Thoracic aorta (tissue), 2 donors: ENCODE results near the gene GABRB2. TPM values are rescaled to one million over a fixed set of nuclear protein-coding genes. Genes with fewer than 3 reads are reported as not detected.

Experiments used
- ATAC-seq: fragments of 150-250 bp; one replicate; pipeline ENCODE4 v1.8.0; 2017; ENCODE audit warnings: low read depth; ENCODE audit not compliant: insufficient number of reproducible peaks, low FRiP score
- DNase-seq: peaks from one replicate; pipeline ENCODE4 v3.0.0-alpha.2; 2020; ENCODE audit warnings: low spot score
- H3K27ac ChIP-seq, 2 donors: fragments of 200-600 bp; sonication (generic); 1 replicate in 1 of 2; 2 replicates in 1 of 2; pipeline ENCODE4 v1.5.1; 2016; ENCODE audit warnings: mild to moderate bottlenecking in 2 of 2, moderate library complexity in 2 of 2
- H3K27me3 ChIP-seq: fragments of 200-600 bp; sonication (generic); replicated peaks from 2 replicates; pipeline ENCODE4 v1.6.0; 2016; ENCODE audit warnings: mild to moderate bottlenecking; ENCODE audit not compliant: insufficient read depth
- H3K36me3 ChIP-seq: fragments of 200-600 bp; sonication (generic); one replicate; pipeline ENCODE4 v1.5.1; 2016
- H3K4me1 ChIP-seq, 2 donors: fragments of 200-600 bp; sonication (generic); 1 replicate in 1 of 2; 2 replicates in 1 of 2; pipeline versions ENCODE4 v1.5.1 to v1.6.0; 2016; ENCODE audit warnings: low read depth in 2 of 2, mild to moderate bottlenecking in 1 of 2; ENCODE audit not compliant: control insufficient read depth in 1 of 2
- H3K4me3 ChIP-seq: fragments of 200-600 bp; sonication (generic); 2 replicates; pipeline ENCODE4 v1.5.1; 2016; ENCODE audit warnings: mild to moderate bottlenecking
- H3K9me3 ChIP-seq: fragments of 200-600 bp; sonication (generic); 2 replicates; pipeline ENCODE4 v1.5.1; 2016
- total RNA-seq, 2 donors: library from RNA; depleted of rRNA; stranded (reverse); fragments of >200 nt; gene quantifications; one replicate each; pipeline versions ENCODE4 v1.1.0 to v1.2.3, GENCODE V29; 2016
- TF ChIP-seq, protein P1 (sequence below): fragments of 200-600 bp; sonication (generic); IDR thresholded peaks from one replicate; pipeline ENCODE4 v1.5.1; 2019; ENCODE audit warnings: antibody characterized with exemption

Gene GABRB2
- total RNA-seq, 2 donors from 2014 or later, result 0.27 to 0.78 TPM

DNA sequence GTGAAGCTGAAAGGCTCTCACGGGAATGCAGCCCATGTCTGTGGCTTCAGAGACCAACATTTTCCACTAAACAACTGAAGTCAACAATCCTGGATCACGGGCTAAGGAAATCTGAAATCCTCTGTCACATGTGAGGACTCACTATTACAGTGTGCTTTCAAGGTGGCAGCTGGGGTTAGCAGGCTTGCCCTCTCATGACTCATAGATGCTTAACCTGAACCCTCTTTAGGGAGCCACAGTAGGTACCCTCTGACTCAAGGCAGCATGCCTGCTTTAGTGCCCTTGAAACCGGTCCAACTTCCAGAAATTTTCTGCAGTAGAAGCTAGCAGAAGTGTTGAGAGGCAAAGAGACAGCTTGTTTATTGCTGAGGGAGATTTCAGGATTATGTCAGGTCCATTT lies 232.5 kb downstream of the GABRB2 start:
- ATAC-seq, result no peak
- no peak for DNase-seq
- Histone ChIP-seq H3K36me3 (no peaks in the 10 kb centered on the region), H3K4me1 (no peaks in the 10 kb centered on the region), H3K27me3 (no peaks in the 10 kb centered on the region), H3K27ac (no peak overlapping the region), H3K4me3 (no peak overlapping the region), H3K9me3 (no peaks in the 10 kb centered on the region)
- TF ChIP-seq, protein P1, sequence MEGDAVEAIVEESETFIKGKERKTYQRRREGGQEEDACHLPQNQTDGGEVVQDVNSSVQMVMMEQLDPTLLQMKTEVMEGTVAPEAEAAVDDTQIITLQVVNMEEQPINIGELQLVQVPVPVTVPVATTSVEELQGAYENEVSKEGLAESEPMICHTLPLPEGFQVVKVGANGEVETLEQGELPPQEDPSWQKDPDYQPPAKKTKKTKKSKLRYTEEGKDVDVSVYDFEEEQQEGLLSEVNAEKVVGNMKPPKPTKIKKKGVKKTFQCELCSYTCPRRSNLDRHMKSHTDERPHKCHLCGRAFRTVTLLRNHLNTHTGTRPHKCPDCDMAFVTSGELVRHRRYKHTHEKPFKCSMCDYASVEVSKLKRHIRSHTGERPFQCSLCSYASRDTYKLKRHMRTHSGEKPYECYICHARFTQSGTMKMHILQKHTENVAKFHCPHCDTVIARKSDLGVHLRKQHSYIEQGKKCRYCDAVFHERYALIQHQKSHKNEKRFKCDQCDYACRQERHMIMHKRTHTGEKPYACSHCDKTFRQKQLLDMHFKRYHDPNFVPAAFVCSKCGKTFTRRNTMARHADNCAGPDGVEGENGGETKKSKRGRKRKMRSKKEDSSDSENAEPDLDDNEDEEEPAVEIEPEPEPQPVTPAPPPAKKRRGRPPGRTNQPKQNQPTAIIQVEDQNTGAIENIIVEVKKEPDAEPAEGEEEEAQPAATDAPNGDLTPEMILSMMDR, result no peak

DNA sequence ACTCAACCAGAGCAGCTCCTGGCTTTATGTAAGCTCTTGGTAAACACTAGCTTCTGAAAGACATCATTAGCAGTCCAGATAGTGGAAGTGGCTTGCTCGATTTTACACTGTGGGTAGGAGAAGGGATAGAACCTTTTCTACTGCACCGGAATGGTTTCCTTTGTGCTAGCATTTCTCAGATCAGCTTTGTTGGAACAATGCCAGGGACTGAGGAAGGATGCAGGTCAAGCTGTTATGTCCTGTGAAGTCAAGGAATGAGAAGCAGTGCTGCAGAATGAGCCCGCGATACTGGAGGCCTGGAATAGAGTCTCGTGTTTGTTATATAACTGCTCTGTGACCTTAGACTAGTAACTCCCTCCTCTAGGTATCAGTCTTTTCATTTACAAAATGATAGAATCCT lies 233.6 kb downstream of the GABRB2 start:
- no peaks in the 10 kb centered on the region for H3K36me3 ChIP-seq
- no peaks in the 10 kb centered on the region for H3K4me1 ChIP-seq
- TF ChIP-seq, protein P1, result no peak
- no peaks in the 10 kb centered on the region for H3K9me3 ChIP-seq
- DNase-seq (no peak), ATAC-seq (no peak)
- no peaks in the 10 kb centered on the region for H3K27me3 ChIP-seq
- H3K27ac ChIP-seq, result no peak overlapping the region
- no peak overlapping the region for H3K4me3 ChIP-seq

- TF ChIP-seq, protein P1, result no peak
- H3K27me3 ChIP-seq, result no peaks in the 10 kb centered on the region
- H3K36me3 ChIP-seq, result no peaks in the 10 kb centered on the region
- no peak overlapping the region for H3K4me3 ChIP-seq
- H3K27ac ChIP-seq, result no peak overlapping the region
- H3K9me3 ChIP-seq, result no peaks in the 10 kb centered on the region
- DNase-seq, result no peak
- no peak for ATAC-seq
- no peaks in the 10 kb centered on the region for H3K4me1 ChIP-seq
These were observed 234.6 kb downstream of the GABRB2 start for GRCh38 chr5:161311965-161312364.

DNA sequence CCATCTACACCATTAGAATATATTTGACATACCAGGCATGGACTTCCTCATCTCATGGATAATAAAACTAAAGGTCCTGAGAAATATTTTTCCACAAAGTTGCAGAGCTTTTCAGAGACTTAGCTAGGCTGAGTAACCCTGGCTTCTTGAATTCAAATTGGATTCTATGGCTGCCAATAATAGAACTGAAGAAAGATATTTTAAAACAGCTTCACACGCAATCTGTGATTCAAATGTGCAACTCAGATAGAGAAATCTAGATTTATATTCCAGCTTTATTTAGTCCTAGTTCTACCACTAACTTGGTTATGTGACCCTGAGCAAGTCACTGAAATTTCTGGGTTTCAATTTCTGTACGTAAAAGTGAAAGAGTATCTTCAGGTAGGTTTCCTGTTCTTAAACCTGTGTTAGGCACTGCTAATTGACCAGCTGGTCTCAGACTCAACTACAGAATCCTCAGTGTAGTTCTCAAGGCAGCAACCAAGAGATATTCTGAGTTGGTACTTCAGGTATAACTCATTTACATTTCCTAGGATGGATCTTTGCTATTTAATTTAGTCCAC lies 235.3 kb downstream of the GABRB2 start:
- no peak for ATAC-seq
- TF ChIP-seq, protein P1, result no peak
- no peaks in the 10 kb centered on the region for H3K9me3 ChIP-seq
- DNase-seq, result no peak
- H3K4me3 ChIP-seq, result no peak overlapping the region
- H3K27ac ChIP-seq, result no peak overlapping the region
- no peaks in the 10 kb centered on the region for H3K36me3 ChIP-seq
- H3K4me1 ChIP-seq, result no peaks in the 10 kb centered on the region
- H3K27me3 ChIP-seq, result no peaks in the 10 kb centered on the region

GRCh38 chr5:161306351-161306995 lies 240.1 kb downstream of the GABRB2 start:
- H3K9me3 ChIP-seq, result no peaks in the 10 kb centered on the region
- no peaks in the 10 kb centered on the region for H3K27me3 ChIP-seq
- ATAC-seq (no peak), DNase-seq (no peak)
- no peak overlapping the region for H3K4me3 ChIP-seq
- no peak overlapping the region for H3K27ac ChIP-seq
- TF ChIP-seq, protein P1, result no peak
- peaks cover 0 to 22% of the 10 kb centered on the region in 2 donors for H3K4me1 ChIP-seq
- H3K36me3 ChIP-seq, result no peaks in the 10 kb centered on the region
